Natural killer cell (primary cell): ENCODE results near the gene CYP4B1. TPM values are rescaled to one million over a fixed set of nuclear protein-coding genes. Genes with fewer than 3 reads are reported as not detected.
"Not testable (repeated sequence)": the region's sequence is repeated elsewhere in the genome, so short reads cannot be mapped to it uniquely, and the experiment has no call there.

Experiments
- ATAC-seq, 3 donors: fragments of 150-1000 bp in 2 of 3; fragments of 200-7000 bp in 1 of 3; cut with Tn5 transposase; 1 replicate in 1 of 3; 2 replicates in 2 of 3; pipeline ENCODE4 v1.10.0; 2021; ENCODE audit warnings: mild to moderate bottlenecking in 2 of 3, moderate library complexity in 2 of 3
- DNase-seq, 2 donors: peaks; one replicate each; pipeline versions ENCODE4 v3.0.0 to v3.0.0-alpha.2; 2013 to 2021; ENCODE audit warnings: mixed read lengths in 1 of 2
- H3K27ac ChIP-seq: one replicate; pipeline ENCODE4 v1.5.1; 2013; ENCODE audit warnings: mild to moderate bottlenecking, low read length
- H3K27me3 ChIP-seq: one replicate; pipeline ENCODE4 v1.6.1; 2013; ENCODE audit warnings: low read length; ENCODE audit not compliant: control insufficient read depth, insufficient read depth
- H3K36me3 ChIP-seq: one replicate; pipeline ENCODE4 v1.6.1; 2013; ENCODE audit warnings: low read length; ENCODE audit not compliant: control insufficient read depth, insufficient read depth
- H3K4me1 ChIP-seq: one replicate; pipeline ENCODE4 v1.6.1; 2013; ENCODE audit warnings: low read length; ENCODE audit not compliant: control insufficient read depth, insufficient read depth
- H3K4me3 ChIP-seq: one replicate; pipeline ENCODE4 v1.5.1; 2013; ENCODE audit warnings: low read length
- H3K9me3 ChIP-seq: one replicate; pipeline ENCODE4 v1.6.1; 2013; ENCODE audit warnings: low read length; ENCODE audit not compliant: control insufficient read depth, insufficient read depth
- H3K27ac Mint-ChIP-seq, 2 donors: one replicate each; pipeline ENCODE4 v1.8.0; 2022; ENCODE audit warnings: mild to moderate bottlenecking in 2 of 2, mixed read lengths in 2 of 2, moderate library complexity in 1 of 2
- H3K27me3 Mint-ChIP-seq, 2 donors: one replicate each; pipeline ENCODE4 v1.8.0; 2022; ENCODE audit warnings: low read depth in 2 of 2, mixed read lengths in 2 of 2
- H3K36me3 Mint-ChIP-seq: one replicate; pipeline ENCODE4 v1.8.0; 2022; ENCODE audit warnings: mixed read lengths
- H3K4me1 Mint-ChIP-seq, 2 donors: one replicate each; pipeline ENCODE4 v1.8.0; 2022; ENCODE audit warnings: mixed read lengths in 2 of 2
- H3K4me3 Mint-ChIP-seq: one replicate; pipeline ENCODE4 v1.8.0; 2022; ENCODE audit warnings: mild to moderate bottlenecking, moderate library complexity, mixed read lengths
- H3K9me3 Mint-ChIP-seq, 2 donors: one replicate each; pipeline ENCODE4 v1.8.0; 2022; ENCODE audit warnings: mixed read lengths in 2 of 2
- CTCF ChIP-seq: fragments of 200-600 bp; IDR thresholded peaks from one replicate; pipeline ENCODE4 v1.8.0; 2022; ENCODE audit warnings: antibody characterized with exemption
- WGBS: methylation state at CpG from one replicate; pipeline ENCODE4 v1.1.7; 2013; ENCODE audit warnings: missing lambda C conversion rate; ENCODE audit not compliant: insufficient coverage; 5-methylcytosine and 5-hydroxymethylcytosine counted together
- intact Hi-C: fragments of 100-400 bp; cut with micrococcal nuclease; formaldehyde crosslinking; loops from one replicate; pipeline ENCODE4 v1.14.2; 2022
- total RNA-seq, 4 donors: library from RNA; stranded (reverse); fragments of 120-200 nt in 1 of 4; gene quantifications; one replicate each; pipeline versions ENCODE4 v1.2.3 to v1.2.4, GENCODE V29; 2013 to 2022

Gene CYP4B1
- not detected for total RNA-seq
- total RNA-seq (2013), result not detected

- Mint-ChIP-seq H3K27me3 (peaks cover 13 to 18% of the 10 kb centered on the region in 2 donors), H3K27ac (no peak within 1 kb of the TSS), H3K4me1 (no peaks in the 10 kb centered on the region), H3K9me3 (peaks cover 0 to 2% of the 10 kb centered on the region in 2 donors), H3K4me3 (no peak within 1 kb of the TSS), H3K36me3 (no peaks in the 10 kb centered on the region)
- H3K36me3 ChIP-seq, result no peaks in the 10 kb centered on the region
- no peak within 1 kb of the TSS for H3K4me3 ChIP-seq
- H3K9me3 ChIP-seq, result no peaks in the 10 kb centered on the region
- 84% methylated on average over 4 of the region's 4 CpGs for WGBS
- DNase-seq (no peak), ATAC-seq (no peak)
- H3K27me3 ChIP-seq, result peaks cover 3% of the 10 kb centered on the region
- intact Hi-C loops, result no loop called here
- H3K27ac ChIP-seq, result no peak within 1 kb of the TSS
- no peak for TF ChIP-seq CTCF
- H3K4me1 ChIP-seq, result no peaks in the 10 kb centered on the region
These were observed at the start of gene CYP4B1 for GRCh38 chr1:46798810-46799209. Gene CYP4B1, plus strand, starts transcription at chr1:46799046. Its CDS starts 36 bp downstream, at chr1:46799082.

GRCh38 chr1:46749404-46749803 lies 49.4 kb upstream of the CYP4B1 start:
- Mint-ChIP-seq H3K4me3 (no peak overlapping the region), H3K27me3 (peaks cover 20 to 65% of the 10 kb centered on the region in 2 donors), H3K4me1 (no peaks in the 10 kb centered on the region), H3K9me3 (no peaks in the 10 kb centered on the region), H3K36me3 (no peaks in the 10 kb centered on the region), H3K27ac (no peak overlapping the region)
- H3K27me3 ChIP-seq, result peaks cover 6% of the 10 kb centered on the region
- no peak overlapping the region for H3K27ac ChIP-seq
- no peaks in the 10 kb centered on the region for H3K36me3 ChIP-seq
- H3K9me3 ChIP-seq, result no peaks in the 10 kb centered on the region
- ATAC-seq (no peak), DNase-seq (no peak)
- no peak for TF ChIP-seq CTCF
- H3K4me3 ChIP-seq, result no peak overlapping the region
- H3K4me1 ChIP-seq, result no peaks in the 10 kb centered on the region
- intact Hi-C loops, result no loop called here
- WGBS, result no CpG with 5 or more reads among the region's 1 CpG

GRCh38 chr1:46749921-46750404 lies 48.9 kb upstream of the CYP4B1 start:
- intact Hi-C loops, result no loop called here
- Mint-ChIP-seq H3K4me3 (no peak overlapping the region), H3K4me1 (no peaks in the 10 kb centered on the region), H3K9me3 (no peaks in the 10 kb centered on the region), H3K27ac (no peak overlapping the region), H3K36me3 (no peaks in the 10 kb centered on the region), H3K27me3 (peaks cover 23 to 61% of the 10 kb centered on the region in 2 donors)
- no peak for DNase-seq
- H3K4me1 ChIP-seq, result no peaks in the 10 kb centered on the region
- no peak overlapping the region for H3K27ac ChIP-seq
- TF ChIP-seq CTCF, result no peak
- peaks cover 4% of the 10 kb centered on the region for H3K27me3 ChIP-seq
- no peaks in the 10 kb centered on the region for H3K9me3 ChIP-seq
- no peak for ATAC-seq
- H3K36me3 ChIP-seq, result no peaks in the 10 kb centered on the region
- no peak overlapping the region for H3K4me3 ChIP-seq
- 62% methylated on average over 6 of the region's 7 CpGs for WGBS

GRCh38 chr1:46753985-46754384 lies 44.9 kb upstream of the CYP4B1 start:
- peaks cover 22 to 62% of the 10 kb centered on the region in 2 donors for H3K27me3 Mint-ChIP-seq
- TF ChIP-seq CTCF, result no peak
- H3K27ac Mint-ChIP-seq, result no peak overlapping the region
- Histone ChIP-seq H3K36me3 (no peaks in the 10 kb centered on the region), H3K27ac (no peak overlapping the region), H3K4me1 (no peaks in the 10 kb centered on the region), H3K9me3 (no peaks in the 10 kb centered on the region), H3K27me3 (no peaks in the 10 kb centered on the region), H3K4me3 (no peak overlapping the region)
- no peak overlapping the region for H3K4me3 Mint-ChIP-seq
- H3K9me3 Mint-ChIP-seq, result no peaks in the 10 kb centered on the region
- DNase-seq (no peak), ATAC-seq (no peak)
- no peaks in the 10 kb centered on the region for H3K4me1 Mint-ChIP-seq
- no peaks in the 10 kb centered on the region for H3K36me3 Mint-ChIP-seq
- WGBS, result 43% methylated on average over 1 of the region's 1 CpG
- intact Hi-C loops, result no loop called here

GRCh38 chr1:46754707-46755106 lies 44.1 kb upstream of the CYP4B1 start:
- H3K27ac ChIP-seq, H3K27me3 ChIP-seq, ATAC-seq, H3K4me3 ChIP-seq, H3K9me3 ChIP-seq, intact Hi-C loops, H3K27ac Mint-ChIP-seq, DNase-seq, H3K9me3 Mint-ChIP-seq, H3K4me3 Mint-ChIP-seq, H3K36me3 ChIP-seq, H3K4me1 ChIP-seq, H3K36me3 Mint-ChIP-seq, H3K4me1 Mint-ChIP-seq: not testable (repeated sequence)
- 72% methylated on average over 4 of the region's 4 CpGs for WGBS
- H3K27me3 Mint-ChIP-seq, result peaks cover 21 to 58% of the 10 kb centered on the region in 2 donors
